Endothelial cell (in vitro differentiated cells): ENCODE measurements around the gene GPR4. TPM values are rescaled to one million over a fixed set of nuclear protein-coding genes. Genes with fewer than 3 reads are reported as not detected.

ENCODE experiments used
- DNase-seq: peaks from one replicate; pipeline ENCODE4 v3.0.0; 2021; ENCODE audit warnings: low spot score
- H3K27ac Mint-ChIP-seq: one replicate; pipeline ENCODE4 v1.8.0; 2021; ENCODE audit warnings: mixed read lengths, inconsistent platforms; ENCODE audit not compliant: unreplicated experiment
- H3K27me3 Mint-ChIP-seq: one replicate; pipeline ENCODE4 v1.8.0; 2021; ENCODE audit warnings: mild to moderate bottlenecking, moderate library complexity, mixed read lengths, inconsistent platforms; ENCODE audit not compliant: unreplicated experiment
- H3K36me3 Mint-ChIP-seq: one replicate; pipeline ENCODE4 v1.8.0; 2021; ENCODE audit warnings: mild to moderate bottlenecking, low read depth, mixed read lengths, inconsistent platforms; ENCODE audit not compliant: unreplicated experiment
- H3K4me1 Mint-ChIP-seq: one replicate; pipeline ENCODE4 v1.8.0; 2021; ENCODE audit warnings: mild to moderate bottlenecking, mixed read lengths, inconsistent platforms; ENCODE audit not compliant: unreplicated experiment
- H3K4me3 Mint-ChIP-seq: one replicate; pipeline ENCODE4 v1.8.0; 2021; ENCODE audit warnings: mild to moderate bottlenecking, mixed read lengths, inconsistent platforms; ENCODE audit not compliant: unreplicated experiment
- H3K9me3 Mint-ChIP-seq: one replicate; pipeline ENCODE4 v1.8.0; 2021; ENCODE audit warnings: mixed read lengths, inconsistent platforms; ENCODE audit not compliant: unreplicated experiment
- total RNA-seq: library from RNA; stranded (reverse); fragmentation: NEBNext Ultra II Directional; extraction: Animal tissue kit (Norgen Biotek cat#: 25700); gene quantifications from one replicate; pipeline ENCODE4 v1.2.1, GENCODE V29; 2021; ENCODE audit not compliant: unreplicated experiment
- TF ChIP-seq, protein P1 (sequence below): fragments of 200-600 bp; sonication (generic); IDR thresholded peaks from one replicate; pipeline ENCODE4 v1.5.0; 2021; ENCODE audit warnings: antibody characterized with exemption; ENCODE audit not compliant: unreplicated experiment

GPR4 gene
- total RNA-seq, 1 donor from 2014 or later = 13.5 TPM

DNA sequence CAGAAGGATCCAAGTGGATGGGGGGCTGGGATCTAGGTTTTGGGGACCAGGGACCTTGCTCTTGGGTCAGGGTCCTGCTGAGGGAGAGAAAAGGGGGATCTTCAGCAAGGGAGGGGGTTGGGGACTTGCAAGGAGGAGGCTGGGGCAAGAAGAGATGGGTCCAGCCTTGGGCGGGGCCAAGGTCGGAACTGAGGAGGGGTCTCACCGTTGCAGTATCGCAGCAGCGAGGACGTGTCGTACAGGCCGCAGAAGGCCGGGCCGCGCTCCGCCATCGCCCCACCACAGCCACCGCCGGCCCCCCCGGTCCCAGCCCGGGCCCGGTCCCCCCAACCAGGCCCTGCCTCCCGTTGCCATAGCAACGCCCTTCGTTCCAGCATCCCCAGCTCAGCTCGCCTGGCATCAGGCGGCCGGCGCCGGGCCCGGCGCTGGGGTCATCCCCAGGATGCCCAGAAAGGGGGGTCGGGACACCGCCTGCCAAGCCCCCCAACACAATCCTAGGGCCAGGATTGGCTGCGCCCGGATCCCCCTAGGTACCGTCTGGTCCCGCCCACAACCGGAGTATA lies 43.1 kb upstream of the GPR4 start:
- Mint-ChIP-seq H3K4me3 (no peak overlapping the region), H3K36me3 (peaks cover 5% of the 10 kb centered on the region), H3K27ac (no peak overlapping the region), H3K9me3 (no peaks in the 10 kb centered on the region), H3K27me3 (peaks cover 8% of the 10 kb centered on the region), H3K4me1 (peaks cover 17% of the 10 kb centered on the region)
- DNase-seq = no peak
- TF ChIP-seq, protein P1, sequence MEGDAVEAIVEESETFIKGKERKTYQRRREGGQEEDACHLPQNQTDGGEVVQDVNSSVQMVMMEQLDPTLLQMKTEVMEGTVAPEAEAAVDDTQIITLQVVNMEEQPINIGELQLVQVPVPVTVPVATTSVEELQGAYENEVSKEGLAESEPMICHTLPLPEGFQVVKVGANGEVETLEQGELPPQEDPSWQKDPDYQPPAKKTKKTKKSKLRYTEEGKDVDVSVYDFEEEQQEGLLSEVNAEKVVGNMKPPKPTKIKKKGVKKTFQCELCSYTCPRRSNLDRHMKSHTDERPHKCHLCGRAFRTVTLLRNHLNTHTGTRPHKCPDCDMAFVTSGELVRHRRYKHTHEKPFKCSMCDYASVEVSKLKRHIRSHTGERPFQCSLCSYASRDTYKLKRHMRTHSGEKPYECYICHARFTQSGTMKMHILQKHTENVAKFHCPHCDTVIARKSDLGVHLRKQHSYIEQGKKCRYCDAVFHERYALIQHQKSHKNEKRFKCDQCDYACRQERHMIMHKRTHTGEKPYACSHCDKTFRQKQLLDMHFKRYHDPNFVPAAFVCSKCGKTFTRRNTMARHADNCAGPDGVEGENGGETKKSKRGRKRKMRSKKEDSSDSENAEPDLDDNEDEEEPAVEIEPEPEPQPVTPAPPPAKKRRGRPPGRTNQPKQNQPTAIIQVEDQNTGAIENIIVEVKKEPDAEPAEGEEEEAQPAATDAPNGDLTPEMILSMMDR = no peak

DNA sequence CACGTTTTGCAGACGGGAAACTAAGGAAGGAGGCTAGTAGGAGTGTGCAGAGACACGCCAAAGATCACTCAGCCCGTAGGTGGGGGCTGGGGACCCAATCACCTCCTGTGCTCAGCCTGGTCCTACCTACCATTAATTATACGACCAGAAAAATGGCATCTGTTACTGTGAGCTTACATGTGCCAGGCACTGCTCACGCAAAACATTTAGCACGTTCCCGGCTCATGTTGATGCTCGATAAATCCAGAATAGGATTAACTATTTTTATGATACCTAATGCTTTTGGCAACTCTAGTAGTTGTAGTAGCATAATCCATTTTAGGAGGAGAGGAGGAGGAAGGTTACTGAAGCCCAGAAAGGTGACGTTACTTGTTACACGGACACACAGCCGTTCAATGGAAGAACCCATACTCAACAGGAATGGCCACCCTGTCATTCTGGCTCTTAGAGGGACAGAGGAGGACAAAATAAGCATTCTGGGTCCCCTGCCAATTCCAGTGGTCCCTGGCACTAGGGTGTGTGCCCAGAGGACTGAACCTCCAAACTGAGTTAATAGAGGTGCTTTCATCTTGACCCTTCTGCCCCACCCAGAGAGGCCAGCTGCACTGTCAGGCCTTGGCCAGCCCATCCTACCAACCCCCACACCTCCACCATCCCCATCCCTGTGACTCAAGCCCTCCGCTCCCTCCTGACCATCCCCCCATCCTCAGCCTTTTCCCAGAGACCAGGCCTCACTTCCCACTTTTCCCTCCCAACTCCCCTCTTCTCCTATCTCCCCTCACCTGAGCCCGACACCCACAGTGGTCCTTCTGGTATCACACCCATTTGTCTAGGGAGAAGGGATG lies 42.1 kb upstream of the GPR4 start:
- Mint-ChIP-seq H3K27ac (no peak overlapping the region), H3K9me3 (no peaks in the 10 kb centered on the region), H3K4me1 (peaks cover 17% of the 10 kb centered on the region), H3K4me3 (no peak overlapping the region), H3K36me3 (peaks cover 5% of the 10 kb centered on the region), H3K27me3 (peaks cover 6% of the 10 kb centered on the region)
- TF ChIP-seq, protein P1 = no peak
- DNase-seq = no peak

DNA sequence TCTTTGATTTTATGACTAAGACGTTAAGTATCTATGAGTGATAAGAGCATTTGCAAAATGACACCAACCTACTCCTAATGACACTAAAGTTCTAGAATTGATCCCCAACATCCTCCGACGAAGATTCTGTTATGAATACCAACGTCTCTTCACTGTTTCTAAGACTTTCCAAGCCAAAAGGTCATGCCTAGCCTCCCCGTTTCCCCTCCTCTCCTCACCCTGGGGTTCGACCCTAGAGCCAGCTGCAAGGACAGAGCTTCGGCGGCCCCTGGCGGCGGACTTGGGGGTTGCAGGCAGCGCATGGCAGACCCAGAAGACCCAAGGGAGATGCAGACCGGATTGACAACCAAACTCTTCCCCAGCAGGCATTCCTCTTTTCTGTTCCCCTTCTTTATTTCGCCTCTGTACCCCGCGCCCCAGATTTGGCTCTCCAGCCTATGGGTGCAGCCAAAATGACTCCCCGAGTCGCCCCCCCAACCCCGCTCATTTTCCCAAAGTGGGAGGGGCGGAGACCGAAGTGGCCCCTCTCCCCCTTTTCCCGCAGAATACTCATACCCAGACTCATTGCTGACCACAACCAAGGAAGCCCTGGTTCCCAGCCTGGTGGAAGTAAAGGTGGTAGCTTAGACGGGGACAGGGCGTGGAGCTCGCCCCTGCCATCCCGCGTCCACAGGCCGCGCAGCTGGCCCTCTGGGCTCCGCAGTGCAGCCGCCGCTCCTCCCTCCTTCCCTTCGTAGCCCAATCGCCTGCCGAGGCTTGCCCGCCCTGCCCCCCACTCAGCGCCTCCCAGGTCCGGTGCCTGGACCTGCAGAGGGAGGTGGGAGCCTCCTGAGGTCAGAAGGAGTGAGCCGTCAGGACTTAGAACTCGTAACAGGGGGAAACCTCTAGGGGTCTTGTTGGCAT lies 41.3 kb upstream of the GPR4 start:
- DNase-seq = peak; percentile 96
- TF ChIP-seq, protein P1 = peak; percentile 96
- no peak overlapping the region for H3K27ac Mint-ChIP-seq
- peak overlapping the region; percentile 91 for H3K4me3 Mint-ChIP-seq
- peaks cover 24% of the 10 kb centered on the region for H3K4me1 Mint-ChIP-seq
- H3K27me3 Mint-ChIP-seq = peaks cover 6% of the 10 kb centered on the region
- no peaks in the 10 kb centered on the region for H3K9me3 Mint-ChIP-seq
- H3K36me3 Mint-ChIP-seq = peaks cover 5% of the 10 kb centered on the region

DNA sequence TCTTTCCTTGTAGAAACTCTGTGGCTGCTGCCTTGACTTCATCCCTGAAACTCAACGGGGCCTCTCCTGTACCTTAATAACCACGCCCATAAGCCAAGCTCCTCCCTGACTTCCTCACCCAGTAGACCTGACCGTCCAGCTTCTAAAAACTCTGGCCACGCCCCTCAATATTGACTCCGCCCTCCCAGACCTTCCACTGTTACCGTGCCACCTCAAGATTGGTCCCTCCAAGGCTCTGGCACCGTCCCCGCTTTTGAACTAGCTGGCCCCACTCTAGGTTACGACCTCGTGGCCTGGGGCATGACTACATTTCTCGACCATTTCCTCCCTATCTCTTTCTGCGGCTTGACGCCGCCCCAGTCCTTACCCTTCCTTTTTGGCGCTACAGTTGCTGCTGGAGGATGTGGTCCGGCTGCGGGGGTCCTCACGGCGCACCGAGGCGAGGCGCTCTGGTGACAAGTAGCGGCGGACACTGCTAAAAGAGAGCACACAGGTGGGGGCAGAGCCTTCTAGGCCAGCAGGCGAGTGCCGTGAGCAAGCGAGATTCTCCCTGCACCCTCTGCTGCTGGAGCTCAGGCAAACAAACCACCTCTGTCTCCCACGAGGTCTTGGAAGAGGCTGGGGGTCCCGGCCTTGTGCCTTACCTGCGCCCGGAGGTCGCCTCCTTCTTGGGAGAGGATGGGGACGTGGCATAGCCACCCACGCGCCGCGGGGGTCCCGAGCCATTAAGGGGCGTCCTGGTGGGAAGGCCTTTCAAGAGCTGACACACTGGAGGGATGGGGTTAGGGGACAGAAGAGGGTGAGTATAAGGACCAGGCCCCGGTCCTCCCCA lies 39.5 kb upstream of the GPR4 start:
- peaks cover 8% of the 10 kb centered on the region for H3K27me3 Mint-ChIP-seq
- H3K4me1 Mint-ChIP-seq = peaks cover 24% of the 10 kb centered on the region
- H3K27ac Mint-ChIP-seq = no peak overlapping the region

More for the DNA sequence above, 39.5 kb upstream of the GPR4 start:
- DNase-seq = peak; percentile 59
- Mint-ChIP-seq H3K9me3 (no peaks in the 10 kb centered on the region), H3K4me3 (peak overlapping the region; percentile 49), H3K36me3 (peaks cover 5% of the 10 kb centered on the region)
- TF ChIP-seq, protein P1 = no peak
